NCI-H187 treated with DMSO at 0.1 percent for 48 hours (cell line): Measurements from ENCODE around the gene CA10.

ENCODE experiments used
- DNase-seq: peaks from one replicate; lab custom pipeline; 2025; lab: John Stamatoyannopoulos, UW

Gene CA10

GRCh38 chr17:52147431-52147830 lies 11.1 kb downstream of the CA10 start:
- DNase-seq: no peak

- no peak for DNase-seq
Observed at GRCh38 chr17:52145476-52145875, 13.0 kb downstream of the CA10 start.

- no peak for DNase-seq
Observed at GRCh38 chr17:52143542-52143941, 15.0 kb downstream of the CA10 start.

GRCh38 chr17:52140601-52141000 lies 17.9 kb downstream of the CA10 start:
- no peak for DNase-seq

GRCh38 chr17:52138752-52139151 lies 19.8 kb downstream of the CA10 start:
- DNase-seq: no peak

GRCh38 chr17:52138350-52138749 lies 20.2 kb downstream of the CA10 start:
- DNase-seq: no peak

- DNase-seq: no peak
Observed at GRCh38 chr17:52136166-52136565, 22.3 kb downstream of the CA10 start.

- no peak for DNase-seq
Observed at GRCh38 chr17:52134641-52135040, 23.9 kb downstream of the CA10 start.

- no peak for DNase-seq
Observed at GRCh38 chr17:52128721-52129120, 29.8 kb downstream of the CA10 start.

GRCh38 chr17:52124993-52125392 lies 33.5 kb downstream of the CA10 start:
- no peak for DNase-seq

- DNase-seq: no peak
Observed at GRCh38 chr17:52124561-52124960, 34.0 kb downstream of the CA10 start.

GRCh38 chr17:52120465-52120864 lies 38.0 kb downstream of the CA10 start:
- no peak for DNase-seq

- no peak for DNase-seq
Observed at GRCh38 chr17:52110923-52111581, 47.5 kb downstream of the CA10 start.

- DNase-seq: no peak
Observed at GRCh38 chr17:52106638-52107261, 51.8 kb downstream of the CA10 start.

- no peak for DNase-seq
Observed at GRCh38 chr17:52106072-52106471, 52.4 kb downstream of the CA10 start.

- no peak for DNase-seq
Observed at GRCh38 chr17:52105591-52105990, 52.9 kb downstream of the CA10 start.

GRCh38 chr17:52096056-52096455 lies 62.5 kb downstream of the CA10 start:
- DNase-seq: no peak

- DNase-seq: no peak
Observed at GRCh38 chr17:52084176-52084575, 74.3 kb downstream of the CA10 start.

GRCh38 chr17:52079496-52079895 lies 79.0 kb downstream of the CA10 start:
- no peak for DNase-seq

- no peak for DNase-seq
Observed at GRCh38 chr17:52071712-52072111, 86.8 kb downstream of the CA10 start.

GRCh38 chr17:52064791-52065211 lies 93.7 kb downstream of the CA10 start:
- DNase-seq: no peak

- DNase-seq: no peak
Observed at GRCh38 chr17:52049496-52049895, 109.0 kb downstream of the CA10 start.

- no peak for DNase-seq
Observed at GRCh38 chr17:52049051-52049450, 109.5 kb downstream of the CA10 start.
